NT2/D1 (cell line): Measurements from ENCODE around the gene CEP76.

ENCODE experiments used
- SUZ12 ChIP-seq: IDR thresholded peaks from 2 replicates; pipeline ENCODE4 v1.6.1; 2011; ENCODE audit not compliant: insufficient read length, insufficient read depth; ENCODE audit errors: extremely low read depth
- YY1 ChIP-seq: IDR thresholded peaks from 2 replicates; pipeline ENCODE4 v1.6.1; 2011; ENCODE audit not compliant: insufficient read length, insufficient read depth

- TF ChIP-seq YY1 (no peak), SUZ12 (no peak)
Measured at GRCh38 chr18:12751891-12752290, 49.4 kb upstream of the CEP76 start.
